Chondrocyte (in vitro differentiated cells): ENCODE results near the gene SEPTIN2. TPM values are rescaled to one million over a fixed set of nuclear protein-coding genes. Genes with fewer than 3 reads are reported as not detected.

Experiments
- DNase-seq: peaks from one replicate; pipeline ENCODE4 v3.0.0; 2021; ENCODE audit warnings: mixed read lengths, low spot score
- H3K27ac Mint-ChIP-seq: one replicate; pipeline ENCODE4 v1.8.0; 2021; ENCODE audit warnings: mild to moderate bottlenecking, moderate library complexity, mixed read lengths; ENCODE audit not compliant: unreplicated experiment
- H3K27me3 Mint-ChIP-seq: 2 replicates; pipeline ENCODE4 v1.8.0; 2021; ENCODE audit warnings: low read depth, mixed read lengths
- H3K36me3 Mint-ChIP-seq: 2 replicates; pipeline ENCODE4 v1.8.0; 2021; ENCODE audit warnings: low read depth, mixed read lengths
- H3K4me1 Mint-ChIP-seq: 2 replicates; pipeline ENCODE4 v1.8.0; 2021; ENCODE audit warnings: low read depth, mild to moderate bottlenecking, mixed read lengths
- H3K4me3 Mint-ChIP-seq: one replicate; pipeline ENCODE4 v1.8.0; 2021; ENCODE audit warnings: mild to moderate bottlenecking, moderate library complexity, mixed read lengths; ENCODE audit not compliant: unreplicated experiment
- H3K9me3 Mint-ChIP-seq: 2 replicates; pipeline ENCODE4 v1.8.0; 2021; ENCODE audit warnings: low read depth, mixed read lengths
- CTCF ChIP-seq: fragments of 200-600 bp; sonication (generic); IDR thresholded peaks from 2 replicates; pipeline ENCODE4 v1.5.0; 2021; ENCODE audit warnings: antibody characterized with exemption, mild to moderate bottlenecking, moderate library complexity
- total RNA-seq: library from RNA; stranded (reverse); gene quantifications from 3 replicates; pipeline ENCODE4 v1.2.1, GENCODE V29; 2021

SEPTIN2 gene
- total RNA-seq, 1 donor from 2014 or later, result 465 TPM

GRCh38 chr2:241358470-241358869 is 42.7 kb downstream of the SEPTIN2 start:
- no peak for DNase-seq
- Mint-ChIP-seq H3K4me1 (peaks cover 53% of the 10 kb centered on the region), H3K36me3 (peaks cover 1% of the 10 kb centered on the region), H3K4me3 (no peak overlapping the region), H3K27me3 (no peaks in the 10 kb centered on the region), H3K27ac (no peak overlapping the region), H3K9me3 (no peaks in the 10 kb centered on the region)
- no peak for TF ChIP-seq CTCF

GRCh38 chr2:241359481-241360045 is 43.8 kb downstream of the SEPTIN2 start:
- Mint-ChIP-seq H3K27ac (no peak overlapping the region), H3K27me3 (no peaks in the 10 kb centered on the region), H3K9me3 (peaks cover 3% of the 10 kb centered on the region), H3K4me3 (no peak overlapping the region), H3K4me1 (peaks cover 54% of the 10 kb centered on the region), H3K36me3 (peaks cover 2% of the 10 kb centered on the region)
- no peak for TF ChIP-seq CTCF
- no peak for DNase-seq

- no peaks in the 10 kb centered on the region for H3K27me3 Mint-ChIP-seq
These were observed 47.7 kb downstream of the SEPTIN2 start for GRCh38 chr2:241363426-241363825.

GRCh38 chr2:241364781-241365180 is 49.1 kb downstream of the SEPTIN2 start:
- Mint-ChIP-seq H3K27me3 (no peaks in the 10 kb centered on the region), H3K4me3 (no peak overlapping the region), H3K27ac (no peak overlapping the region), H3K9me3 (peaks cover 3% of the 10 kb centered on the region), H3K36me3 (peaks cover 2% of the 10 kb centered on the region), H3K4me1 (peaks cover 38% of the 10 kb centered on the region)
- no peak for TF ChIP-seq CTCF
- no peak for DNase-seq

More at GRCh38 chr2:241363426-241363825, 47.7 kb downstream of the SEPTIN2 start:
- Mint-ChIP-seq H3K4me1 (peaks cover 42% of the 10 kb centered on the region), H3K4me3 (no peak overlapping the region), H3K27ac (peak overlapping the region; percentile 29), H3K9me3 (peaks cover 3% of the 10 kb centered on the region), H3K36me3 (peaks cover 2% of the 10 kb centered on the region)
- TF ChIP-seq CTCF, result no peak
- no peak for DNase-seq

GRCh38 chr2:241366678-241367077 is 51.0 kb downstream of the SEPTIN2 start:
- Mint-ChIP-seq H3K9me3 (peaks cover 3% of the 10 kb centered on the region), H3K4me3 (no peak overlapping the region), H3K4me1 (peaks cover 29% of the 10 kb centered on the region), H3K27ac (no peak overlapping the region), H3K27me3 (no peaks in the 10 kb centered on the region), H3K36me3 (peaks cover 2% of the 10 kb centered on the region)
- no peak for TF ChIP-seq CTCF
- no peak for DNase-seq
